ENCODE measurements around the gene RIPOR3. TPM values are rescaled to one million over a fixed set of nuclear protein-coding genes. Genes with fewer than 3 reads are reported as not detected.
A peak's percentile ranks its signal among the peaks of the same experiment; 100 is the strongest.

The RIPOR3 gene
- total RNA-seq, 2 experiments from 2014 or later = 0.53 TPM; not detected in 1

- Histone ChIP-seq H3K27ac (ENCODE audit: low read depth, low read length, poor library complexity, severe bottlenecking) (no peak overlapping the region), H4K20me1 (ENCODE audit: insufficient read depth, low read length) (no peaks in the 10 kb centered on the region), H2AFZ (ENCODE audit: low read length) (no peak overlapping the region), H3K4me1 (ENCODE audit: insufficient read depth, low read length, poor library complexity, severe bottlenecking) (peaks cover 29% of the 10 kb centered on the region), H3K9me2 (ENCODE audit: insufficient read depth, low read length) (no peaks in the 10 kb centered on the region), H3K36me3 (ENCODE audit: insufficient read depth, low read length) (no peaks in the 10 kb centered on the region), H3K9me3 (ENCODE audit: low read length) (no peaks in the 10 kb centered on the region), H3K4me3 (ENCODE audit: low read depth, low read length, poor library complexity, severe bottlenecking) (no peak overlapping the region), H3K4me2 (ENCODE audit: low read length) (no peak overlapping the region), H3K79me2 (ENCODE audit: insufficient read depth, low read depth, low read length) (no peaks in the 10 kb centered on the region)
- POLR2A ChIA-PET = no interaction called here
- no peak for DNase-seq (ENCODE audit: low spot score)
- intact Hi-C loops (cut with micrococcal nuclease; ENCODE audit: unreplicated experiment) = loop anchor here (5.0 kb wide), 1 partner anchor 118 kb away; no protein-coding TSS in a partner anchor
- CTCF ChIA-PET (ENCODE audit: unreplicated experiment) = no interaction called here
- no TSS peak for BruUV-seq (replicated peaks)
- TF ChIP-seq CTCF (conservative IDR thresholded peaks at IDR 0.05; ENCODE audit: low read length) (no peak), EZH2phosphoT487 (IDR thresholded peaks at IDR 0.05; ENCODE audit: borderline replicate concordance, low read depth, low read length) (no peak)
Measured at GRCh38 chr20:50629670-50630045, 61.7 kb downstream of the RIPOR3 start.

DNA sequence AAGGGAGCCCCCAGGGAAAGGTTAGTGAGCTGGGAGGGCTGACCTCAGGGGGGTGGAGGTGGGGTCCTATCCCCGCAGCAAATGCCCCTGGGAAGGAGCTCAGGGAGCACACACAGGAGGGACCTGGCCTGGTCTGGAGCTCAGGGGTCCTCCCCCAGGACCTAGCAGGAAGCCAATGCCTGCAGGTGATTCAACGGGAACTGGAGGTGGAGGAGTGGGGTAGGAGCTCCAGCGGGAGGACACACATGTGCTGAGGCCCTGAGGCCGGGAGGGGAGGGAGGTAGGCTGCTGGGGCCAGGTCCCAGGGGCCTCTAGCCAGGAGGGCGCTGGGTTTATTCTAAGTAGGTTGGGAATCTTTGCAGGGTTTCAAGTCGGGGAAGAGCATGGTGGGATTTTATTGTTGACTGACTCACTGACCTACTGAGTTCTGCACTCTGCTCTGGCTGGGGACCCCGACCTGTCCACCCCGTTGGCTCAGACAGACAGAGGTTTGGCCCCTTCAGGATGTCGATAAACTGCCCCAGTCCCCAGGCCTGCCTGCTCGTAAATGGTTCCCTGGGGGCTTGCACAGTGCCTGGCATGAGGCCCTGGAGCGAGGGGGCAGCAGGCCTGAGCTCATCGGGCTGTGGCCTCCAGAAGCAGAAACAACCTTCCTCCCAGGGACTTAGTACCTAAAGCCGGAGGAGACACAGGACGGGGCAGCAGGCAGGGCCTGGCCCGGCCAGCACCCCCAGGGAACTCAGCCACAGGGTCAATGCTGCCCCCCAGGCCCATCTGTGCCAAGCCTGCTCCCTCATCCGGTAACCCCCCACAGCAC lies 62.3 kb downstream of the RIPOR3 start:
- Histone ChIP-seq H3K4me1 (ENCODE audit: insufficient read depth, low read length, poor library complexity, severe bottlenecking) (peaks cover 35% of the 10 kb centered on the region), H3K9me2 (ENCODE audit: insufficient read depth, low read length) (no peaks in the 10 kb centered on the region), H3K27ac (ENCODE audit: low read depth, low read length, poor library complexity, severe bottlenecking) (no peak overlapping the region), H3K79me2 (ENCODE audit: insufficient read depth, low read depth, low read length) (no peaks in the 10 kb centered on the region), H3K36me3 (ENCODE audit: insufficient read depth, low read length) (no peaks in the 10 kb centered on the region), H3K4me2 (ENCODE audit: low read length) (peak overlapping the region; percentile 48), H3K9me3 (ENCODE audit: low read length) (no peaks in the 10 kb centered on the region), H3K4me3 (ENCODE audit: low read depth, low read length, poor library complexity, severe bottlenecking) (no peak overlapping the region), H2AFZ (ENCODE audit: low read length) (no peak overlapping the region), H4K20me1 (ENCODE audit: insufficient read depth, low read length) (no peaks in the 10 kb centered on the region)
- no peak for TF ChIP-seq CTCF (conservative IDR thresholded peaks at IDR 0.05; ENCODE audit: low read length)
- TF ChIP-seq EZH2phosphoT487 (IDR thresholded peaks at IDR 0.05; ENCODE audit: borderline replicate concordance, low read depth, low read length) = no peak
- ChIA-PET CTCF (ENCODE audit: unreplicated experiment) (interaction anchor here (0.6 to 0.8 kb wide), 2 partner anchors 40 to 63 kb away, joined by 4 to 14 read pairs; no protein-coding TSS in a partner anchor), POLR2A (interaction anchor here (0.6 kb wide), 1 partner anchor 1477 kb away, joined by 5 read pairs; no protein-coding TSS in a partner anchor)
- BruUV-seq (replicated peaks) = no TSS peak
- no peak for DNase-seq (ENCODE audit: low spot score)
- intact Hi-C loops (cut with micrococcal nuclease; ENCODE audit: unreplicated experiment) = loop anchor here (5.0 kb wide), 1 partner anchor 118 kb away; no protein-coding TSS in a partner anchor

DNA sequence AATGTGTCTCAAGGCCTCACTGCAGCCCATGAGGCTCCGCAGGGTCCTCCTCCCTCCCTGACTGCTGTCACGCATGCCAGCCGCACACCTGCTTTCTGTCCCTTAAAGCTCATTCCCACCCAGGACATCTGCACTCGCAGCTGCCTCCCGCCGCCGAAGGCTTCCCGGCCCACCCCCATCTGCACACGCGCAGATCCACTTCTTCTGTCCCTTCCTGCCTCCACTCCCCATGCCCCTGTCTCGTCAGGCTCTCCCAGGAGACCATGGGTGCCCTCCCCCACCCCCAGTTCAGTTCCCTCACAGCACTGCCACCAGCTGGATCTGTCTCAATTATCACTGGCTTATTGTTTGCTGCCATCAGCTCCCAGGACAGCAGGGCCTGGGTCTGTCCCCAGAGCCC lies 63.0 kb downstream of the RIPOR3 start:
- CTCF ChIA-PET (ENCODE audit: unreplicated experiment) = no interaction called here
- DNase-seq (ENCODE audit: low spot score) = peak; percentile 53
- TF ChIP-seq EZH2phosphoT487 (IDR thresholded peaks at IDR 0.05; ENCODE audit: borderline replicate concordance, low read depth, low read length) = no peak
- TF ChIP-seq CTCF (conservative IDR thresholded peaks at IDR 0.05; ENCODE audit: low read length) = no peak
- Histone ChIP-seq H3K79me2 (ENCODE audit: insufficient read depth, low read depth, low read length) (no peaks in the 10 kb centered on the region), H2AFZ (ENCODE audit: low read length) (peak overlapping the region; percentile 51; the same call in 1 of the 2 replicates), H3K27ac (ENCODE audit: low read depth, low read length, poor library complexity, severe bottlenecking) (no peak overlapping the region), H3K9me2 (ENCODE audit: insufficient read depth, low read length) (no peaks in the 10 kb centered on the region), H3K36me3 (ENCODE audit: insufficient read depth, low read length) (no peaks in the 10 kb centered on the region), H3K4me2 (ENCODE audit: low read length) (peak overlapping the region; percentile 48), H4K20me1 (ENCODE audit: insufficient read depth, low read length) (no peaks in the 10 kb centered on the region), H3K9me3 (ENCODE audit: low read length) (no peaks in the 10 kb centered on the region), H3K4me3 (ENCODE audit: low read depth, low read length, poor library complexity, severe bottlenecking) (no peak overlapping the region), H3K4me1 (ENCODE audit: insufficient read depth, low read length, poor library complexity, severe bottlenecking) (peaks cover 36% of the 10 kb centered on the region)
- POLR2A ChIA-PET = no interaction called here
- intact Hi-C loops (cut with micrococcal nuclease; ENCODE audit: unreplicated experiment) = loop anchor here (5.0 kb wide), 1 partner anchor 119 kb away; no protein-coding TSS in a partner anchor
- no TSS peak for BruUV-seq (replicated peaks)

Data from OCI-LY7 (cell line).